ENCODE data around the gene CUL1.
"Not testable (repeated sequence)": the region's sequence is repeated elsewhere in the genome, so short reads cannot be mapped to it uniquely, and the experiment has no call there.

The CUL1 gene

DNA sequence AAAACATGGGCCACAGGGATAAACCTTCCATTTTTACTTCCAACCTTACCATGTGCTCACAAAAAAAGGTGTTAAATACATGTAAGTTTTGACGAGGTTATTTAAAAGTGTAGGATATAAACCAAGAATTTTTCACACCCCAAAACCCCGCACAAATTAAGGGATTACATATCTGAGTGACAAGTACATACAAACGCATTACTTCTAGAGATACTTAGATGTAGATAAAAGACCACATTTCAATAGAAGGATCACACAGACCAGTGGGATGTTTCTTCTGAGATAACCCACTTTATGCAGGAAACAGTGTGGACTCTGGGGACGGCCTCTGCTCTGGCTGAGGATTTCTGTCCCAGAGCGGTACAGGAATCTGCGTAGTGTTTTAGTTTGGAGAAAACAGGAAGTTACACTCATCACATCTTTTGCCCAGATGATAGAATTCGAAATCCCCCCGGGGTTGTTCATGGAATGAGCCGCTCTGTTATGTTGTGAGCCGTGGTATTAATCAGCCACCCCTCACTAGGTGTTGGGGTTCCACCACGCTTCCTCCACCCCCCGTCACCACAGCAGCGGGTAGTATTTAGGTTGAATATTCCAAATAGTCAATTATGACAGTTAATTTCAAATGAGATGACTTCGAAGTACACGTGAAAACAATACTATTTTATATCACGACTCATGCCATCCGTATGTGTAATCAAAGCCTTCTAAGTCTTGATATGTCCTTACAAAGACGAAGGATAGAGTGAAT lies 1.3 kb upstream of the CUL1 start:
- peak; percentile 9 for DNase-seq (ENCODE audit: low spot score)

DNA sequence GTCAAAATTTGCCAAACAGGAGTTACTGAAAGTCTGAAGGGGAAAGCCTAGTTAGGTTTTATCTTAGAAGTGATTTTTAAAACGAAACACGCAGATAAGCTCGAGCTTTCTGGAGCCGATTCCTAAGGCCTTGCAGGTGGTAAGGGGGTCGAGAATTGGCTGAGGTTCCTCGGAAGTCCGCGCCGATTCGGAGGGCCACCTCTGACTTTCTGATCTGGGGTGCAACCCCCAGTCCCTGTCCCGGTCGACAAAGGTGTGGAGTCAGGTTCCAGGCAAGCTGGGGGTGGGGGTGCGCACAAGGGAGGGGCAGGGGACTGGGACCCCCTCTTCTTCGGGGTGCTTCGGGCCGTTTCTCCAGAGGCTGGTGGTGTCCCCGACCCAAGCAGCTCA lies 701 bp upstream of the CUL1 start:
- peak; percentile 17 for DNase-seq (ENCODE audit: low spot score)

DNA sequence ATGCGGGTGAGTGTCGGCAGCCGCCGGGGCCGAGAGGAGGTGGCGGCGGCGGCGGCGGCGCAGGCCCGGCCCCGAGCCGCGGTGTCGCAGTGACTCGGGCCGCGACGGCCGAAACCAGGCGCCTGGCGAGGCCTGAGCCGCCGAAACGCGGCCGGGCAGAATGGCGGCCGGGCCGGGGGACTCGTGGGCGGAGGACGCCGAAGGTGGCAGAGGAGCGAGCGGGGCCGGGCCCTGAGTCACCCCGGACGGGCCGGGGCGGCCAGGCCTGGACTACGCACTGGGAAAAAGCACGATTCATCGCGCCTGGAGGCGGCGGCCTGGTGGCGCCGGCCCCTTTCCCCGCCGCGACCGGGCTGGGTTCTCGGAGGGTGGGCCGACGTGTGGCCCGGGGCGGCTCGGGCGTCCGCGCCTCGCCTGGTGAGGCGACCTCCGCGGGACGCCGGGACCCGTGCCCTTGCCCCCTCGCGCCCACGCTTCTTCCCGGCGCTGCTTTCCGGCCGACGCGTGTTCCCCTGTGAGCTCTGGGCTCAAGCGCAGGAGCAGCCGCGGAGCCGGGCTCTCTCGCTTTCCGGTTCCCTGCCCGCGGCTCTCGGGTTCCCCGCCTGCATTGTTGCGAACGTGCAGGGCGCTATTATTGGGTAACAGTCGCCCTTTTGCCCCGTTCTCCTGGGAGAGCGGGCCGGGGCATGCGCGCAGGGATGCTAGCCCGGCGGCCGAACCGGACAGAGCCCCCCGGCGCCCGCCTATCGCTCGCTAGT lies 500 bp downstream of the CUL1 start:
- peak; percentile 12 for DNase-seq (ENCODE audit: low spot score)

DNA sequence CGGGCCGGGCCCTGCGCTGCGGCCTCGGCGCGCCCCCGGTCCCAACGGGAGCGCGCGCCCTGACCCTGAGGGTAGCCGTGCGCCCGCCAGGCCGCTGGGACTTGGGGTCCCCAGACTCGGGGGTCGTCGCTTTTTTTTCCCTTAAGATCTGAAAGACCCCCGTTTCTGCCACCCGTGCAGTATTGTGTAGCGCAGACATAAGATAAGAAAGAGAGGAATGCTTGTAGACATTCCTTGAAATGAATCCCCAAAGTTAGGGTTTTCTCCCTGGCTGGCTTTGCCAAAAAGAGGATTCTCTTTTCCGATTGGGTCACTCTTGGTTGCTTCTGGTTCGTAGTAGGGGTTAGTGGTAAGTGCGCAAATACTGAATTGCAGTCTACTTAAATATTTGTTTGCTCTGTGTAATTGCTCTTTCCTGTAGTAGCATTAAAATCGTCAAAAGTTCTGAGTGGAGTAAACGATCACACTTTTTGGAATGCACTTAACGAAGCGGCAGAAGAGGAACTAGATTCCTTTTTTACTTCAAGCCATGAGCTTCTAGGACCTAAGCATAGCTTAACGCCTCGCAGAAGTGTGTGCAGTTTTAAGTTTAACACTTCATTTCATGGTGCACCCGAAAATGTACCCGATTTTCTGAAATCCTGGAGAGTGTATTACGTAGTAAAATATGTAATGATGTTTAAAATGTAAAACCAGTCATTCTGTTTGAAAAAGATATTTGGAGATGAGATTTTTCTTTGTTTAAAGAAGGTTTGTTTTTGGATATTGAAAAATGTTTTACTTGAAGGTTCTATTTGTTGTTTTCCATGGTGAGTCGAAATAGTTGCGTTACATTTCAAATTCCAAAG lies 1.3 kb downstream of the CUL1 start:
- DNase-seq (ENCODE audit: low spot score) = no peak

DNA sequence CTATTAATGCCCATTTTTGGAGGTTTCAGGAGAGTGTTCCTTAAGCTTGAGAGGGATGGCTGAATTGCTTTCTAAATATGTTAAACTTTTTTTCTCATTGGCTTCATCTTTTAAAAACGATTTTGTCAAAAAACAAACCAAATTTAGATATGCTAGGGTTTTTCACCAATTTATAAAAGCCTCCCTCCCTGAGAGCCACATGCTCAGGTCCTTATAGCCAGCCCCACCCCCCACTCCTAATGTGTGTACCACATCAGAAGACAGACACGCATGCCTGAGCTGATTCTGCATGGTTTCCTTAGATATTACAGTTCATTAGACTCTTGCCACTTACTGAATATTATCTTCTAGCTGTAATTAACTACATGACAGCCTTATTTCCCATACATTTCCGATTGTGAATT lies 2.0 kb downstream of the CUL1 start:
- peak; percentile 16 for DNase-seq (ENCODE audit: low spot score)

DNA sequence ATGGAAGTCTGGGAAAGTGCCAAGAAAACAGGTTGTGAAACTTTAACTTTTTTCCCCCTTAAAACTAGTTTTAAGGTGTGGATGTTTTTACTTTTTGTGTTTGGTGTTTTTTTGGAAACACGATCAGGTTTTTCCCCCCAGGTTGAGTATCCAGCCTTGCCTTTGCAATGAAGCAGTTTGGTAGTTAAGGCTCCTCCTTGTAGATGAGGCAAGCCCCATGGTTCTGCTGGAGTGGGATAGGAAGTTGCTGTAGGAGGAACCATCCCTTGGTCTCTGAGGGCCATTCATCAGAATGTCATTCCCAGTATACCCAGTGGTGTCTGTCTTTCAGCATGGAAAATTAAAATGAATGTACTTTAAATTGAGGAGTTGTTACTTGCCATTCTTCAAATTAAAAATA lies 2.7 kb downstream of the CUL1 start:
- no peak for DNase-seq (ENCODE audit: low spot score)

DNA sequence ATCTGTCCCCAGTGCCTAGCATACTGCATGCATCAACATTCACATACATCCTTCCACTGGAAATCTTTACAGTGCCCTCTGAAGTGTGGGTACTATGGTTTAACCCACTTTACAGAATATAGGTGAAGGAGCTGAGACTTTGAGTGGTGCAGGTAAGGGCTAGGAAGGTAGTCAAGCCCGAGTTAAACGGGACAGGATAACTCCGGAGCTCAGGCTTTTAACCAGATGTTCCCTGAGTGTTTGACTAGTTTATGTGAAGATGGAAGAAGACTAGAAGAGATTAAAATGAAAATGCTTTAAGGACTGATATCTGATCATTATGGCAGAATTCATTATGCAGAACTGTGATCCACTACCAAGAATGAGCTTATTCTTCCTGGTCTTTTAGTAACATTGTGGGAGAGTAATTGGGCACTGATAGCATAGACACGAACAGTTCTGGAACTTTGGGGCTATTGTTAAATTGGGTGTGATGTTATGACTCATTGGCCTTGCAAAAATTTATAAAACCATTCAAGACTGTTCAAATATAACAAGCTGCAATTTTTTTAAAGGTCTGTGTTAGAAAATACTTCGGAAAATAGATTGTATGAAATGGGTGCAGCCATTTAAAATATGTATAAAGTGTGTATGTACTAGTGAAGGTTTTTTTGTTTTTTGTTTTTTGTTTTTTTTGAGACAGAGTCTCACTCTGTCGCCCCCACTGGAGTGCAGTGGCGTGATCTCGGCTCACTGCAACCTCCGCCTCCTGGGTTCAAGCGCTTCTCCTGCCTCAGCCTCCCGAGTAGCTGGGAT lies 4.4 kb downstream of the CUL1 start:
- DNase-seq (ENCODE audit: low spot score) = no peak

DNA sequence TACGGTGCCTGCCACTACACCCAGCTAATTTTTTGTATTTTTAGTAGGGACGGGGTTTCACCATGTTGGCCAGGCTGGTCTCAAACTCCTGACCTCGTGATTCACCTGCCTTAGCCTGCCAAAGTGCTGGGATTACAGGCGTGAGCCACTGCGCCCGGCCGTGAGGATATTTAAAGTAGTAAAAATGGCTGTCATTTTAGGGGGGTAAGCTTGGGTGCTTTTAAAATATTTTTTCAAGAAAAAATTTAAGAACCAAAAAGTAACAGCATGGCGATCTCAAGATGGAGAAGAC lies 4.9 kb downstream of the CUL1 start:
- not testable (repeated sequence) for DNase-seq (ENCODE audit: low spot score)

DNA sequence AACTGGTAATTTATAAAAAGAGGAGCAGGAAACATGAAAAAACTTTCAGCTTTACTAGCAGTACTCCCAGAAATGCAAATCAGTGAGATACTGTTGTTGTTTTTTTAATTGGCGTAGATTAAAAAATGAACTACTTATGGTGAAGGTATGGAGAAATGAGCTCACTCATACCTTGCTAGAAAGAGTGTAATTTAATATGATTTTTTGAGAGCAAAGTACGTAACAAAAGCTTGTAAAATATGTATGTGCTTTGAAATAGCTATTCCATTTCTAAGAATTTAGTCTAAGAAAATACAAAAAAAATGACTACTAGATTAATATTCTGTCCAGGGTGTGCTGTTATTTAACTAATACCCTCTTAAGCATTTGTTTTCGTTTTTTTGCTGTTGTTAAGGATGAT lies 5.5 kb downstream of the CUL1 start:
- DNase-seq (ENCODE audit: low spot score) = no peak

DNA sequence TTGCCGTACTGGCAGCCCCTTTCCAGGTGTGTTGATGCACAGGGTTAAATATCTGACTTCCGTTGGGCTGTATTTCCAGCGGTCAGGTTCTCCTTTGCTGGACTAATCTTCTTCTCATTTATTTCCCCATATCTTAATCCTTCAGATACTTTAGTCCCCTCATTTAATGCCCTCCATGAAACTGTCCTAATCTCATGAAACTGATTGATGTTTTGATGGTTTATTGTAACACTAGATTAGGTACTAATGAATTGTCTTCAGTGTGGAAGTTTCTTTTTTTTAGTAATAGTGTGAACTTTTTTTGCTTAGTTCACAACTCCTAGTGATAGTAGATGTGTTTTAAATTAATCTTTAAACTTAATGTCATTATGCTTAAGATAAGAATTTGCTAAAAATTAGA lies 6.3 kb downstream of the CUL1 start:
- DNase-seq (ENCODE audit: low spot score) = no peak

DNA sequence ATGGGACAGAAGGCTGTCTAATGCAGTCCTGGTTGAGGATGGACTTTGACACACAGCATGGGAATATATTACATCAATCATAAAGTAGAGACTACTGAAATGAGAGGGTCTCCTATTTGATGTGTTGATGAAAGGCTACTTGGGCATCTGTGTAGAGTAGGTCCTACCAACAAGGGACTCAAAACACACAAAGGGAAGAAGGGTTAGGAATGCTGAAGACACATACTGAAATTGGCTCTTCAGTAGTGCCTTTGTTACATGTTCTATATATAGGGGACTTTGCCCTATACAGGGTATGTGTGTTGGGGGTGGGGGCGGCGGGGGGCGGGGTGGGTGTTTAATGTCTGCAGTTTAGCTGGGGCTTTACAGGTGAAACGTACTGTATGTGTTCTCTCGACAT lies 7.7 kb downstream of the CUL1 start:
- DNase-seq (ENCODE audit: low spot score) = no peak

DNA sequence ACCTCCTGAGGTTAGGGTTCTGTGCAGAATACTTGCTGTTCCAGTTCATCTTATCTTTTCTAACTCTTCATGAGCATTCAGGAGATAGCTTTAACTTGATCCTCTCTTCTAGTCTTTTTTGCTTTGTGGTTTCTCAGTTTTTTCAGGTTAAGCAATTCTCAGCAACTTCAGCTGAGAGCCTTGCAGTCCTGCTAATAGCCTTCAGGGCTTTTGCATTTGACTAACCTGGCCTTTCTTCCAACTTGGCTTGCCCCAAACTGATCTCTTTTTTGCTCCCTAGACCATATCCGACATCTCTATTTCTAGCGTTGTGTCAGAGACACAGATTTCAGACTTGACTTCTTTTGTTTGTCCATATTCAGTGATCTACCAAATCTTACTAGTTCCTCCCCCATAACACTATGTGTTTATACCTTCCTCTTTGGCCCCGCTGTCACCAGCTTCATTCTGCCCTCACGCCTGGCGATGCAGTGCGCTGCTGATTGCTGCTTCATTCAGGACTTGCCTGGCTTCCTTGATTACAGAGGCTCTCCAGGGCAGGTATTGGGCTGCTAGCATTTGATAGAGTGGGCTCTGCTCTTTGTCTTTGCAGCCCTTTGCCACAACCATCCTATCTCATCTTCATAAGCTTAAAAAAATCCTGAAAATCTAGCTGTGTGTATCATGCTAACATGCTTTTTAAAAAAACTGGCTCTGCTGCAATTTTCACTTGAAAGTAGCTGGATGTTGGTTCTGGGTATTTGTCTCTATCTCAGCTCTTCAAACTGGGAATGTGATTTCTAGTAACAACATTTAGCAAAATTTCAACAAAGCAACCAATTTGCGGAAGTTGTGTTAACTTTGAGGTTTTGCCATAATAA lies 9.6 kb downstream of the CUL1 start:
- DNase-seq (ENCODE audit: low spot score) = peak; percentile 23

DNA sequence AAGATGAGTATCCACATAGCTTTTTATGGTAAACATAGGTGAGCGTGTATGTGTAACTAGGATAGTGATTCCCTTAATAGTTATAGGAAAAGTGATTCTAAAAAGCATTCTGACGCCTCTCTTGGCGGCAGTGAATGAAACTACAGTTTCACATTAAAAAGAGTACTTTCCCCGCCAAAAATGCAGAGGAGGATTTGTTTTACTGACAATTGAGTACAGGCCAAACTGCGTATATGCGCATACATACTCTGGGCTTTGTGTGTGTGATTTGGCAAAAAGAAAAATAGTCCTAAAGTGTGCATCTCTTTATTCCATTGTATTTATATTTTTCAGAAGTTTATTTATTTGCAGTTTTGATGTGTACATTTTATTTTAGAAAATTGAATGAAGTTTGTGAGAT lies 10.3 kb downstream of the CUL1 start:
- no peak for DNase-seq (ENCODE audit: low spot score)

DNA sequence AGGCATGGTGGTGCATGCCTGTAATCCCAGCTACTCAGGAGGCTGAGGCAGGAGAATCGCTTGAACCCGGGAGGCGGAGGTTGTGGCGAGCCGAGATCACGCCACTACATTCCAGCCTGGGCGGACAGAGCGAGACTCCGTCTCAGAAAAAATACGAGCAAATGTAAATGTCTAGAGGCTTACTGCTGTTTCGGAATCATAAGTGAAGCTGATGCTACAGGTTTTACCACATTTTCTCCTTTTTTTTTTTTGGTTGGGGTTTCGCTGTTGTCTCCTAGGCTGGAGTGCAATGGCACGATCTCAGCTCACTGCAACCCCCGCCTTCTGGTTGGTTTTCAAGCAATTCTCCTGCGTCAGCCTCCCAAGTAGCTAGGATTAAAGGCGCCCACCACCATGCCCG lies 11.7 kb downstream of the CUL1 start:
- DNase-seq (ENCODE audit: low spot score) = not testable (repeated sequence)

DNA sequence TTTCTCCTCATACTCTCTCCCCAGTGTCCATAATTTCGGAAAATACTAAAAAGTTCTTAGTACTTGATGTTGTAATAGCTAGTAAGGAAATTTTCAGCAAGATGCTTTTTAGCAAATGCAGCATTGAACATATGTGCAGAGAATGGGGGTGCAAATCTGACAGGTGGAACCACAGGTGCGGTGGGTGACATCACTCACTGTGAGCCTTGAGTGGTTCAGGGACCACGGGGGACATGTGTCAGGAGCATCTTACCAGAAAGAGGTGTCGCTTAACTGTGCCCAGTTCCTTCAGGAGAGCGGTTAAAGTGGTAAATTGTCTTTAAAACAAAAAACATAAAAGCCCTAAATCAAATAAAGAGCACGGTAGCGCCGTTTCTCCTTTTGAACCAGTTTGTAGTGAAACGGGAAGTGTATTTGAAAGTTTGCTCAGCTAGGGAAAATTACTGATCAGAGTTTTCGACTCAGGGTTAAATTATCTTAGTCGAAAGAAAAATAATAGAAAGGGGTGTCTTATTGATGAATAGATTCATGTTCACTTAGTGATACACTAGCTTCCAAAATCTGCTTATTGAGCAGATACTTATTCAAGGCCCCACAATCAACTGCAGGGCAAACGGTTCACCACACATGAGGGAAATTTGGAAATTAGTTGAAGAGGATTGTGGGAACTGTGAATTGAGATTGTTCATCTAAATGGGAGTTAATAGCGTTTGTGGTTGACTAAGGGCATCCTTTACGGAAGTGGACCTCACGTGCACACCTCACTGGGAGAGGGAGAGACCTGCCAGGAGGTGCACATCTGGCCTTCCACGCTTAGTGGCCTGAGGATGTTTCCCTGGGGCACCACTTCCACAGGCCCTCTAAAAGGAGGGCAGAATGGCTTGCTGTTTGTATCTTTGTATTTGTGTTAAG lies 12.7 kb downstream of the CUL1 start:
- no peak for DNase-seq (ENCODE audit: low spot score)

DNA sequence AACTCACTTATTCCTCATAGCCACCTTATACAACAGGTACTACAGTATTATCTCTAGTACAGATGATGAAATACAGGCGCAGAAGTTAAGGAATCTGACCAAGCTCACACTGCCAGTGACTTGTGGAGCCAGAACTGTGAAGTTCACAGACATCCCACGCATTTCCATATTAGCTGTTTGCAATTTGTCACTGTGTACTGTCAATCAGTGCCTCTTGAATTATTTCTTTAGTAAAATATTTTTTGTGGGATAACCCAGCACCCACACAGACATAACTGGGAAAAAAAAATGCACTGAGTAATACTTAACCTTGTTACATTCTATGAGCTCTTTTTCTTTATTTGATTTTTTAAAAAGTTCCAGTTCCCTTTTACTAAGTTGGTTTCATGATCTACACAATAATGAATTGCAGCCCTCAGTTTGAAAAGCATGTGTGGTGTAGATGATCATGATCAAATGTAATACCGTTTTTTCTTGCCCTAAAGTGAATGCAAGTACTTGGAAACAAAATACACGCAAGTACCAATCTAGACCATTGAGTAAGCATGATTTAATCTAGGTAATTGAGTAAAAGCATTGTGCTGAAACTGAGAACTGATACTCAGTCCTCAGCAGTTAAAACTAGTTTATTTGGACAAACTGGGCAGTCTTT lies 14.1 kb downstream of the CUL1 start:
- DNase-seq (ENCODE audit: low spot score) = peak; percentile 15

DNA sequence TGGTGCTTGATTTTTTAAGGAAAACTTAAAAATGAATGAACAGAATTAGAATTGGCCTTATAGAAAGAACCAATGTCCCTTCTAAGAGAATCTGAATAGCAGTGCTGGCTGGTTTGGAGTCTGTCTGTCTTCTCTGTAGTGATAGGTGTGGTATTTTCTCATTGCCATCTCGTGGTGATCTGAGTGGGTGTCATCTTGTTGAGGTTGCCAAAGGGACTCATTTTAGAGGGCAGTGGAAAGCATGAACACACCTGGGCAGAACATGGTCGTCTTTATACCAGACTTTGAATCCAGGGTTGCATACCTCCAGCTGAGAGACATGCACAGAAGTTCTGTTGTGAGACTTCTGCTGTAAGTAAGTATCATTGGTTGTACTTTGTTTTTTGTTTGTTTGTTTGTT lies 15.8 kb downstream of the CUL1 start:
- DNase-seq (ENCODE audit: low spot score) = no peak

DNA sequence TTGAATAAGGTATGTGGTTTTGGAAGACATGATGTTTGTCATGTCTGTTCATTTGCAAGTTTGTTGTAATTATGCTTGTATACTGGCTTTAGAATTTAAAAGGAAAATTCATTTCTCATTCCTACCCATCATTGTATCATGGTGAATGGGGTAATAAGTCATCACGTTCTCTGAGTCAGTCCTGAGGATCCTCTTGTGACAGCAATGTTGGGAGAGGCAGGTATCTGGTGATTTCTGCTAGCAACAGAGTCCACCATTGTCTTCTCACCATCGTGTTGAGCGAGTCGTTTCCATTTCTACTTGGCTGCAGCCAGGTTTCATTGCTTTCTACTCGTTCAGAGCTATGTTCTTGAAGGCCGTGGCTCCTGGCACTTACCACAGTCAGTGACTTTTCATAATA lies 16.3 kb downstream of the CUL1 start:
- DNase-seq (ENCODE audit: low spot score) = no peak

DNA sequence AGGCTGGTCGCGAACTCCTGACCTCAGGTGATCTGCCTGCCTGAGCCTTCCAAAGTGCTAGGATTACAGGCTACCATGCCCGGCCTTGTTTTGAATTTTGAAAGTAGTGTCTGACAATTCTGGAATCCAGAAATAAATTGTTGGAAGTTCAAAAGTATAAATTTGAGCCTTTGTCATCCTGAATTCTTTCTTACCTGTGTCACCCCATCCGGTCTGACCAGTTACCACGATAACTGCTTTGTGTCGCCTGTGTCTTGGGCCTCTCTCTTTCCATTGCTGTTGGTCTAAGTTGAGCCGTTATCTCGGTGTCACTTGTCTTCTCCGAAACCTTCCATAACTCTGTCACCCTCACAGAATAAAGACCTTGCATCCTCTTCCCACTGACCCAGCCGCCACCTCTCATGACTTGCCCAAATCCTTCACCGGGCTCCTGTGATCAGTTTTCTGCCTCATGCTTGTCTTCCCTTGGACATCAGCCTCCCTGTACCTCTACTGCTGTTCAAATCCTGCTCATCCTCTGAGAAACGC lies 18.6 kb downstream of the CUL1 start:
- no peak for DNase-seq (ENCODE audit: low spot score)
